Pons (tissue), 1 donor: Measurements from ENCODE around the gene MAPK8IP1.
A peak's percentile ranks its signal among the peaks of the same experiment; 100 is the strongest.
"Not testable (repeated sequence)": the region's sequence is repeated elsewhere in the genome, so short reads cannot be mapped to it uniquely, and the experiment has no call there.

ENCODE experiments used
- DNase-seq: peaks from one replicate; pipeline ENCODE4 v3.0.0-alpha.2; 2016; ENCODE audit warnings: low spot score

The MAPK8IP1 gene

DNA sequence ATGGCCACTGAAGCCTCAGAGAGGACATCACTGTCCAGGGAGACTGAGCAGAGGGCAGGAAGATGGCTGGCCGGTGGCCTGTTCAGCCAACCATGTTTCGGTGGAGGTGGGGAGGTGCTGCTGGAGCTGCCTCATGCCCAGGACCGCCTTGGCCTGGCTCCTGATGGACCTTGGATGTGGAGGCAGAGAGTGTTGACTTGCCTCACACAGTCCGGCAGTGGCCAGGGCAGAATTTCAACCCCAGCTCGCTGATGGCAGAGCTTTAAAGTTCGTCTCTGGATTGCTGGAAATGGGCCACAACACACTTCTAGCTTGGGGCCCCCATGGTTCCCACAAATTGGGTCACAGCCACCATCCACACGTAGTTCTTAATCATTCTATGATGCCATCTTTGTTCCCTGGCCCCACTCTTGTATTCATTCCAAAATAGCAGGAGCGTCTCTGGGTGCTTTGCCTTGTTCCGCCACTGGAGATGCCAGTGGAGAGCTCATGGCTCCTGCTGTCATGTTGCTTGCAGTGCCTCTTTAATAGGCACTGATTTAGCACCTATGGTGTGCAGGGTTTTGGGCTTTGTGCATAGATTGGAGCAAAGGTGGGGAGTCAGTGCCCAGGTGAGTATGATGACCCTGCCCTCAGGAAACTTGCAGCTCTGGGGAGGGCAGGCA lies 5.6 kb downstream of the MAPK8IP1 start:
- no peak for DNase-seq

DNA sequence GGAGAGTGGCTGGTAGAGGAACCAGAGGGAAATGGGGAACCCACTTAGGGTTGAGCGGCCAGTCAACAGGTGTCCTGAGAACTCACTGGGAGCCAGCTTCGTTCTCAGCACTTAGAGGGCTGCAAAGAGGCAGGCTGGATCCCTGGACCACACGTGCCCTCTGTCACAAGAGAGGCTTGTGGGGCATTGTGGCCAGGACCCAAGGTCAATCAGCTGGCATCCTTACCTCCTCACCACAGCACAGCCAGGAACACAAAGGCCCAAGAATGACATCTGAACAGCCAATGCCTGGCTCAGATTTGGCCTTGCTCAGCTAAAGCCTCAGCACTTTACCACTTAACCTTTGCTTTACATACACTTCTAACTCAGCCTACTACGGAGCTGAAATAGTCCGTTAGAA lies 7.4 kb downstream of the MAPK8IP1 start:
- no peak for DNase-seq

DNA sequence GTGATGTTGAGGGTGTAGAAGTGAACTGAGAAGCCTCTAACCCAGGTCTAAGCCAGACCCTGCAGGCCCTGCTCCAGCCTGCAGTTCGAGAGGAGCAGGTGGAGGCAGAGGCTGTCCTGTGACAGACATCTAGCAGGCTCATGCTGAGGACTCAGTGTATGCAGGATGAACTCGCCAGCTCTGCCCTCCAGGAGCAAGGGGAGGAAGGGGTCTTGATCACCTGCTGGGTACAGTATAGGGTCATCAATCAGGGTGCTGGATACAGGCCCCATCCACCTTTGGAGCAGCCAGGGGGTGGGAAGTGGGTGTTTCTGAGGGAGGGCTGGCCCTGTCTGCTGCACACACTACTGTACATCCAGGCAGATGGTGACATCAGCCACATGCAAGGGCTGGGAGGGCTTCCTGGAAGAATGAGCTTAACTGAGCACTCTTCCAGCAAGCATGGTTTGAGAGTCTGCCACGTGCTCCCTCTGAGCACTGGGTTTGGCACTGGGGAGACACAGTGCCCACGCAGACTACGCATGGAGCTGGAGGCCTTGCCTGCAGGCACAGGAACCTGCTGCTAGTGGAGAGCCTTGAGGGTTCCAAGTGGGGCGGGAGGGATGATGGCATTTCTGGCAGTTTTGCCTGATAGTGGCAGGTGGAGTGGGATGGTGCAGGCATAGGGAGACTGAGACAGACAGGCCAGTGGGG lies 9.2 kb downstream of the MAPK8IP1 start:
- DNase-seq, result no peak

DNA sequence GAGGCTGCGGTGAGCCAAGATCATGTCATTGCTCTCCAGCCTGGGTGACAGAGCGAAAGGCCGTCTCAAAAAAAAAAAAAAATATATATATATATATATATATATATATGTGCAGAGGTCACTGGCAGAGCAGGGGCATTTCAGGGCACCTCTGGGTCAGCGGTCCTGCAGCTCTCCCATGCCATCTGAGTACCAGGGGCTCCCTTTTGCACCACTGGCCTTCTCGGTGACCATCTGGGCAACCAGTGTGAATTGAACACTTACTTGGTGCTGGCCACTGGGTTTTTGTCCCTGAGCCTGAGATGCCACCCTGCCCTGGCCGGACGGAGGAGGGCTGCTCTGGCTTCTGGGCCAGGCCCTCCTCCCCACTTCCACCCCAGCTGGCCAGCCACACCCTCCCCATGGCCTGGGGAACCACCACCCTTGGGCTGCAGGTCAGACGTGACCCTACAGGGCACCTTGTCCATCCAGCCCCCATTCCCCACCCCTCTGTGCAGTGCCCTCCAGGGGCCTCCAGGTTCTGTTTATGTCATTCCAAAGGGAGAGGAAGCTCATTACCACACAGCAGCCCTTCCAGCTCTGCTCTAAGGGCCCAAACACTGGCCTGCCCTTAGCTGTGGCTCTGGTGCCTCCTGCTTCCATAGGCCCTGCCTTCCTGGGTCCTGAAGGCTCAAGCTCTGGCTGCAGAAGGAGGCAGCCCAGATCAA lies 10.3 kb downstream of the MAPK8IP1 start:
- DNase-seq, result no peak

DNA sequence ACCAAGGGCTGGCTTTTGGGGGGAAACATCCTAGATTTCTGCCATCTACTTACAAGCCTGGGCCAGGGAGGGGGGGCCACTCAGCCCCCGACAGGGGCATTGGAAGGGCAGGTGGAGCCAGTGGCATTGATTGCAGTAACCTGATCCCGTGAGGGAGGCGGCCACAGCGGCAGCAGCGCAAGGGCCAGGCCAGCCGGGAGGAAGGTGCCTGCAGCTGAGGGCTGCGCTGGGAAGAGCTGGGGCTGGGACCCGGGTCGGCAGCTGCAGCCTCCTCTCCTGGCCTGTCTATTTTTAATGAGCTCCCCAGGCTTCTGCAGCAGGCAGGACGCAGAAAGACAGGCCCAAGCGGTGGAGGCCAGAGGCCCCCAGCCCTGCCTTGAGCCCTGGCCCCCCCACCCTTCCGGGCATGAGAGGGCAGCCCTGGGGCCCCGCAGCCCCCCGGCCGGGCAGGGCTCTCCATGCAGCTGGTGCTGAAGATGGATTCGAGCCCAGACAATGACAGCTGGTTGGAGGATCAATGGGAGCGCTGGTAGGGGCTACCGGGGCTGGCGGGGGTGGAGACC lies 11.1 kb downstream of the MAPK8IP1 start:
- no peak for DNase-seq

DNA sequence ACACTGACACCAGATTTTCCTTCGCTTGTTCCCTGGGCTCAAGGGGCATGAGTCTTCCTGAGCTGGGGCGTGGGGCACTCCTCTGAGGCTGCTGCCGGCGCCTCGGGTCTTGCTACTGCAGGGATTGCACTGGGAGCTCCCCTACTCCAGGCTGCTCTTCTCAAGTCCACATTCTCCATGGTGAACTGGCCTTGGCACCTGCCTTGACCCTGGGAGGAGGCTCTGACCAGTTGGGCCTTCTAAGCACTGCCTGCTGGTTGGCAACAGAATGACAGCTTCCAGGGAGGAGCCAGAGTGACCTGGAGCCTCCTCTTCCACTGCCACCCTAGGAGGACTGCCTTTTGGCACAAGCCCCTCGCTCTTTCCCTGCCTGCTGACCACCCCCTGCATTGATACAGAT lies 12.1 kb downstream of the MAPK8IP1 start:
- DNase-seq, result no peak

DNA sequence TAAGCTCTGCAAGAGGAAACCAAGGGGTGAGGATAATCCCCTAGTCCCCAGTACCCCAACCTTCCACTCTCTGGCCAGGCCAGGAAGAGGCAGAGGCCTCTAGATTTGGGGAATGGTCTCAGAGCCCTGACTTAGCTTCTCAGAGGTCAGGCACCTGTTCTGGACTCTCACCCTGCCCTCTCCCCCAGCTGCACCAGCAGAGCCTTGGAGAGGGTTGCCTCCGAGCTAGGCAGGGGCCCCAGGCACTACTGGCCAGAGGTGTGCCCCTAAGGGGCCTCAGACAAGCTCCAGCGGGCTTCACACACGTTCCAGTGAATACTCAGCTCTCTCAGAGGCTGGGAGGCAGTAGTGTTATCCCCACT lies 13.6 kb downstream of the MAPK8IP1 start:
- no peak for DNase-seq

DNA sequence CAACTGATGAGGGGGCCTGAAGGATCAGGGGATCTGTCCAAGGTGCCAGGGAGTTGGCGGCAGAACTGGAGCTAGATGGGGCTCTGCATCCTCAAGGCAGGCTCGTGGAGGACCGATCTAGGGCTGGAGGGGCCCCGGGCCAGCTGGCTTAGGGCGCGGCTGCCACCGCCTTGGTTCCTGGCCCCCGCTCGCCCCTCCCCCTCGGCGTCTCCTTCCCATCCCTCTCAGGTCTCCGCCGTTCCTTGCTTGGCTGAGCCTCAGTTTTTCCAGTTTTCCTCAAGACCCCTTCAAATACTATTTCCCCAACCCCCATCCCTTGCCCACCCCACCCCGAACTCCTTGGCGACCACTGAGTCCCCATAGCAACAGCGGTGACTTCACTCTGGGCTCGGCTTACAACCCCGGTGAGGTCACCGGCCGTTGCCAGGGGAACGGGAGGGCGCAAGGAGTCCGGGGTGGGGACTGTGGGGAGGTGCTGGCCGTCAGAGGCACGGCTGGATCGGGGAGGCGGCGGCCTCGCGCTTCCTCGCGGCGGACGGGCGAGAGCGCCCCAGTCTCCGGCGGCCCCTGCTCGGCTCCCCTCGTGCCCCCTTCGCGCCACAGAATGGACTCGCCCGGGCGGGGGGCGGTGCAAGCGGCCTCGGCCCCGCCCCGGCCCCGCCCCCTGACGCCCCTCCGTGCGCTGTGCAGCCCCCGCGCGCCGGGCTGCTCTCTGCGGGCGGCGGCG lies 14.2 kb downstream of the MAPK8IP1 start:
- DNase-seq, result peak; percentile 90

DNA sequence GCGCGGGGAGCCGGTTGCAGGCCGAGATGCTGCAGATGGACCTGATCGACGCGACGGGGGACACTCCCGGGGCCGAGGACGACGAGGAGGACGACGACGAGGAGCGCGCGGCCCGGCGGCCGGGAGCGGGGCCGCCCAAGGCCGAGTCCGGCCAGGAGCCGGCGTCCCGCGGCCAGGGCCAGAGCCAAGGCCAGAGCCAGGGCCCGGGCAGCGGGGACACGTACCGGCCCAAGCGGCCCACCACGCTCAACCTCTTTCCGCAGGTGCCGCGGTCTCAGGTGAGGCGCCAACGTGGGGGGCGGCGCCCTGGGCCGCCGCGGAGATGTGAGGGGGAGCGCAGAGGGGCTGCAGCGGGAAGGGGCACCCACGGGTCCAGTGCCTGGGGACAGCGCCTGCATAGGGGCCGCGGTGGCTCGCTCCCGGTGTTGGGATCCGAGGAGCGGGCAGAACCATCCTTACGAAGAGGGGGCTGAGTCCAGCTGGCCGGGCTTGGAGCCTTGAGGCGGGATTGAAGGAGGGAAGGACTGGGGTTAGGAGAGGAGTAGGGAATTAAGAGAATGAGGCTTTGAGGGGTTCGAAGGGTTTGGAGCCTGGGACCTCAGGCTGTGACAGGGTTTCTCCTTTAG lies 14.8 kb downstream of the MAPK8IP1 start:
- DNase-seq, result not testable (repeated sequence)

DNA sequence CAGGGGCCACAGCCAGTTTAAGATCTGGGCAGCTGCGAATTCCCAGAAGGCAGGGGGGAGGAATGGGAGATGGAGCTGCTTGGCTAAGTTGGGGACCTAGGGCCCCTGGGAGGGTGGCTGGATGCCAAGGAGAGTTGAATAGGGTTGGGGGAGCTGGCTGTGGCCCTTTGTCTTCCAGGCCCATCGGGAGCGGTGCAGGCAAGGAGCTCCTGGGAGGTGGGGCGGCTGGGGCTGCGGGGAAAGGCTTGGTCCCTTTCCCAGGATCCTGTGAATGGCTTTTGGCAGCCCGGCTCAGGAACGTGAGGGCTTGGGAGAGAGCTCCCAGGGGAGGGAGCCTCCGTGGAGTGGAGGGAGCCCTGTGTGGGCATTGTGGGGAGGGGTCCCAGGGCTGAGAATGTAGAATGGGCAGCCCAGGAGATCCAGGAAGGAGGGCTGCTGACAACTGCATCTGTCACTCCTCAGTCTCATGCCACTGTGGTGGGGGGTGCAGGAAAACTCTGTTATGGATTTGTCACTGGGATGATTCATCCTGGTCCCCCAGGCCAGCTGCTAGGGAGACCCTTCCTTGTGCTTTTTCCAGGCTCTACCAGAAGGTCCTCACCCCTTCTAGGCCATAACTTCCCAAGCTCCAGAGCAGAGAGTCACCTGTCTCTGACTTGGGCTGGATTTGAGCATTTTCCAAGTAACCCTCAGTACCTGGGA lies 15.6 kb downstream of the MAPK8IP1 start:
- DNase-seq, result peak; percentile 77

DNA sequence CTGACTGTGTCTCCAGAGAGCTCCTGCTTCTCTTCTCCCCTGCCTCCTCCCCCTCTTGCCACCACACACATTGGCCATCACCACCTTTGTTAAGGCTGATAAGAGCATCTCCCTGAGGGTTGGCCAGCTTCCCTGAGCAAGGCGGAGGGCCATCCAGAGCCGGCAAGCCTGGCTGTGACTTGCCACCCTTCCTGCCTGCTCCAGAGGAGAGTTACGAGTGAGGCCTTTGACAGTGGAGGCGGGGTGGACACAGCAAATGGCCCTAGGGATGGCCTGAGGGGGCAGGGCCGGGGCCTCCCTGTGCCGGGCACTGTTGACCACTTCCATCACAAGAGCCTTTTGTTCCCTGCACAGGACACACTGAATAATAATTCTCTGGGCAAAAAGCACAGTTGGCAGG lies 16.2 kb downstream of the MAPK8IP1 start:
- peak; percentile 97 for DNase-seq

DNA sequence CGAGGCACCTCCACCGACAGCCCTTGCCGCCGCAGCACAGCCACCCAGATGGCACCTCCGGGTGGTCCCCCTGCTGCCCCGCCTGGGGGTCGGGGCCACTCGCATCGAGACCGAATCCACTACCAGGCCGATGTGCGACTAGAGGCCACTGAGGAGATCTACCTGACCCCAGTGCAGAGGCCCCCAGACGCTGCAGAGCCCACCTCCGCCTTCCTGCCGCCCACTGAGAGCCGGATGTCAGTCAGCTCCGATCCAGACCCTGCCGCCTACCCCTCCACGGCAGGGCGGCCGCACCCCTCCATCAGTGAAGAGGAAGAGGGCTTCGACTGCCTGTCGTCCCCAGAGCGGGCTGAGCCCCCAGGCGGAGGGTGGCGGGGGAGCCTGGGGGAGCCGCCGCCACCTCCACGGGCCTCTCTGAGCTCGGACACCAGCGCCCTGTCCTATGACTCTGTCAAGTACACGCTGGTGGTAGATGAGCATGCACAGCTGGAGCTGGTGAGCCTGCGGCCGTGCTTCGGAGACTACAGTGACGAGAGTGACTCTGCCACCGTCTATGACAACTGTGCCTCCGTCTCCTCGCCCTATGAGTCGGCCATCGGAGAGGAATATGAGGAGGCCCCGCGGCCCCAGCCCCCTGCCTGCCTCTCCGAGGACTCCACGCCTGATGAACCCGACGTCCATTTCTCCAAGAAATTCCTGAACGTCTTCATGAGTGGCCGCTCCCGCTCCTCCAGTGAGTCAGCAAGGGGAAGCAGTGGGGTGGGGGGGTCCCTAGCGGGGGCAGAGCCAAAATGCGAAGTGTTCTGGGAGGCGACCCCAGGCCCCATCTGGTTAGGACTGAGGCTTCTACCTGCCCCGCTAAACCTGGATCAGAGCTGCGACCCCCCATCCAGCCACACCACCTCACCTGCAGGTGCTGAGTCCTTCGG lies 17.3 kb downstream of the MAPK8IP1 start:
- no peak for DNase-seq

DNA sequence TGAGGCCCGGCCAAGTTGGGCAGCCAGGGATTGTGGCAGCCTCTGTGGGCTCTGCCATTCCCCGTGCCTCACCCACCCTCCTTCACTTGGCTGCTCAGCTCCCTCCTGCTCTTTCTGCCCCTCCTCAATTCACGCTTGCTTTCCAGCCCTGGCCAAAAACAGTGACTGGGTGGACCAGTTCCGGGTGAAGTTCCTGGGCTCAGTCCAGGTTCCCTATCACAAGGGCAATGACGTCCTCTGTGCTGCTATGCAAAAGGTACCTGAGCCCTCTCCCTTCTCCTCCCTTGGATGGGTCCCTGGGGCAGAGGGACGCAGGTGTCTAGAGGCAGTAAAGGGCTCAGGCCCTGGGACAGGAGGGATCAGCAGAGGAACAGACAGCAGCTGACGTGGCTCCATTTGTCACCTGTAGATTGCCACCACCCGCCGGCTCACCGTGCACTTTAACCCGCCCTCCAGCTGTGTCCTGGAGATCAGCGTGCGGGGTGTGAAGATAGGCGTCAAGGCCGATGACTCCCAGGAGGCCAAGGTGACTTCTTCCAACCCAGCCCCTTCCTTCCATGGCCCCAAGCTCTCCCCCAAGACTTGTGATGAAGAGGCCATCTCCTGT lies 19.0 kb downstream of the MAPK8IP1 start:
- DNase-seq, result no peak

DNA sequence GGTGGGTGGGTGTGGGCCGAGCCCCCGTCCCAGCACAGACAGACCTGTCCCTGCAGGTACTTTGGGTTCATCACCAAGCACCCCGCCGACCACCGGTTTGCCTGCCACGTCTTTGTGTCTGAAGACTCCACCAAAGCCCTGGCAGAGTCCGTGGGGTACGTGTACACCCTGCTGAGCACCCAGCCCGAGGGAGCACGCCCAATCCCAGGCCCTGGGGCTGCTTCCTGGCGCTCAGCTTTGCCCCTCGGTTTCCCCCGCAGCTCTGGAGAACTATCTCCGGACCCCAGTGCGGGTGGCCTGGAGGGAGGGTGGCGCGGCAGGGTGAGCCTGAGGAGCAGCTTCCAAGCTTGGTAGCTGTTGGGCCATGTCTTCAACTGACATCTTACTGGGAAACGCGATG lies 19.6 kb downstream of the MAPK8IP1 start:
- DNase-seq, result no peak

DNA sequence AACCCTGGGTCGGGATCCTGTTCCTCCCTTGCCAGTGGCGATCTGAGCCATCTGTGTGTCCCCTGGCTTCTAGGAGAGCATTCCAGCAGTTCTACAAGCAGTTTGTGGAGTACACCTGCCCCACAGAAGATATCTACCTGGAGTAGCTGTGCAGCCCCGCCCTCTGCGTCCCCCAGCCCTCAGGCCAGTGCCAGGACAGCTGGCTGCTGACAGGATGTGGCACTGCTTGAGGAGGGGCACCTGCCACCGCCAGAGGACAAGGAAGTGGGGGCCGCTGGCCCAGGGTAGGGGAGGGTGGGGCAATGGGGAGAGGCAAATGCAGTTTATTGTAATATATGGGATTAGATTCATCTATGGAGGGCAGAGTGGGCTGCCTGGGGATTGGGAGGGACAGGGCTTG lies 20.1 kb downstream of the MAPK8IP1 start:
- not testable (repeated sequence) for DNase-seq

DNA sequence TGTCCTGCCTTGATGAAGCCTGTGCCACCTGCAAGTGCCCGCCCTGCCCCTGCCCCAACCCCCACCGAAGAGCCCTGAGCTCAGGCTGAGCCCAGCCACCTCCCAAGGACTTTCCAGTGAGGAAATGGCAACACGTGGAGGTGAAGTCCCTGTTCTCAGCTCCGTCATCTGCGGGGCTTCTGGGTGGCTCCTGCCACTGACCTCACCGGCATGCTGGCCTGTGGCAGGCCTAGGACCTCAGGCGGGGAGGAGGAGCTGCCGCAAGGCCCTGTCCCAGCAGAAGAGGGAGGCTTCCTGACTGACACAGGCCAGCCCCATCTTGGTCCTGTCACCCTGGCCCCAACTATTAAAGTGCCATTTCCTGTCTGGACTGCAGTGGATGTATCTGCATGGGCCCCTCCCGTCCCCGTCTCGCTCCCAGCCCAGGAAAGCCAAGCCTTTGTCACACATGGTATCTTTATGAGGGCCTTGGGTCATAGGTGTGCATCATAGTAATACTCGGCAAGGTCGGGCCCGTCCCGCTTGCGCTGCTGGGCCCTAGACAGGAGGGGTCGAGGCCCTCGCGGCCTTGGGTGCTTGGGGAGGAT lies 20.7 kb downstream of the MAPK8IP1 start:
- no peak for DNase-seq

DNA sequence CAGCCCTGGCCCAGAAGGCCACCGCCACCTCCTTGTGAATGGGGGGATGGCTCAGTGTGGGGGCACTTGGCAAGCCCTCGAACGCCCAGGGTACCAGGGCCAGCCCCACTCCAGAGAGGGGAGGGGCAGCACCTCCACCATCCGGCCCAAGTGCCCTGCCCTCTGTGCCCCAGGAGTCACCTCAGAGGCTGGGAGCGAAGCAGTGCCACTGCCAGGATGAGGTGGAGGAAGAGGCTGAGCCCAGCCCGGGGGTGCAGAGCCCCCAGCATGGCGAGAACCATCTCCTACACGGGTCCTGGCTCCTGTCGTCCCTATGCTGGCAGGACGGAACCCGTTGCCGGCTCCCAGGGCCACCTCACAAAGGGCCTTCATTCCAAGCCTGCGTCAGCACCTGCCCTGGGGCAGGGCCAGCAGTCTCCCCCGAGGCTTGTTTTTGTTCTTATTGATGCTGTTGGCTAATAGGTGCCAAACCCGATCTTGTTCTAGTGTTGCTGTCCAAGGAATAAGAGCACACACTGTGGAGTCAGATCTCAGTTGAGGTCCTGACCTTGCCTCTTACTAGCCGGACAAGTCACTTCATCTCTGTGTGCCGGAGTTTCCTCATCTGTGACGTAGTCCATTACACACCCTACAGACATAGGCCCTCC lies 21.6 kb downstream of the MAPK8IP1 start, which contains the start of gene FREY1:
Gene FREY1, minus strand, starts transcription at position 307 of the 647 bp plus-strand sequence. Its CDS starts 26 bp downstream, at position 281.
- peak; percentile 53 for DNase-seq

DNA sequence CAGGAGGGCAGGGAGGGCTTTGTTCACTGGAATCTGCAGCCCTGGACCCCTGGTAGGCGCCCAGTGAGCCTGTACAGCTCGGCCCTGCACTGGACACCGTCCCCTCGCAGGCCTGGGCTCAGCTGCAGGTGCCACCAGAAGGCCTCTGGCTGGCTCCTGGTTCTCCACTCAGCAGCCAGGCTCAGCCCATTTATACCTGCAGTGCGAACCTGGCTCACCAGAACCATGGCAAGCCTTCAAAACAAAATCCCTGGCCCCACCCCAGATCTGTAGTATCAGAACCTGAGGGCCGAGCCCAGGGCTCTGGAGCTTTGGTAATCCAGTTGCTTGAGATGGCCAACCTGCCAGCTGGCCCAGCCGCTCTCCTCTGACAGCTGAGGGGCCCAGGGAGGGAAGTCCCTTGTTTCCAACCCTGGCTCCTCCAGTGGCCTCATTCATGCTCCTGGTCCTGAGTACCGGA lies 22.5 kb downstream of the MAPK8IP1 start:
- DNase-seq, result no peak
